A673 (cell line): ENCODE data around the gene TNS1. TPM values are rescaled to one million over a fixed set of nuclear protein-coding genes. Genes with fewer than 3 reads are reported as not detected.

Source experiments
- BruUV-seq: library from RNA; stranded (reverse); fragments of 400-500 nt; replicated peaks from 2 replicates; lab custom pipeline; 2021; lab: Mats Ljungman, UMichigan
- CTCF ChIA-PET: fragments of 300-600 bp; sonication (Branson Sonifier 250); formaldehyde crosslinking; loops from one replicate; lab custom pipeline; 2022; ENCODE audit warnings: antibody characterized with exemption; lab: Charles Lee
- POLR2A ChIA-PET: fragments of 300-600 bp; sonication (Branson Sonifier 250); formaldehyde crosslinking; loops from one replicate; lab custom pipeline; 2022; ENCODE audit warnings: antibody characterized with exemption; ENCODE audit not compliant: low non-redundant PET; lab: Charles Lee
- DNase-seq: peaks from one replicate; pipeline ENCODE4 v3.0.0-alpha.2; 2015; ENCODE audit warnings: low spot score
- H3K27ac ChIP-seq: fragments of 200-600 bp; sonication (generic); 2 replicates; pipeline ENCODE4 v1.5.1; 2016; ENCODE audit warnings: mixed run types, low read depth, mild to moderate bottlenecking, mixed read lengths, antibody characterized with exemption, low read length; ENCODE audit not compliant: poor library complexity, severe bottlenecking
- H3K27me3 ChIP-seq: fragments of 200-600 bp; sonication (generic); replicated peaks from 2 replicates; pipeline ENCODE4 v1.6.1; 2017; ENCODE audit warnings: mixed run types, low read depth, mild to moderate bottlenecking, mixed read lengths, antibody characterized with exemption, low read length; ENCODE audit not compliant: insufficient read depth, poor library complexity
- H3K36me3 ChIP-seq: fragments of 200-600 bp; sonication (generic); 2 replicates; pipeline ENCODE4 v1.6.1; 2016; ENCODE audit warnings: mixed run types, mild to moderate bottlenecking, mixed read lengths, antibody characterized with exemption, low read length; ENCODE audit not compliant: insufficient read depth, poor library complexity, severe bottlenecking
- H3K4me1 ChIP-seq: fragments of 200-600 bp; sonication (generic); 2 replicates; pipeline ENCODE4 v1.6.1; 2017; ENCODE audit warnings: mixed run types, mild to moderate bottlenecking, mixed read lengths, antibody characterized with exemption, low read length; ENCODE audit not compliant: insufficient read depth, poor library complexity, severe bottlenecking
- H3K4me3 ChIP-seq: fragments of 200-600 bp; sonication (generic); 2 replicates; pipeline ENCODE4 v1.5.1; 2016; ENCODE audit warnings: low read depth, mixed run types, mild to moderate bottlenecking, mixed read lengths, low read length; ENCODE audit not compliant: poor library complexity, severe bottlenecking
- H3K9me3 ChIP-seq: fragments of 200-600 bp; sonication (generic); 2 replicates; pipeline ENCODE4 v1.6.1; 2016; ENCODE audit warnings: mixed run types, low read depth, mild to moderate bottlenecking, mixed read lengths, antibody characterized with exemption, low read length; ENCODE audit not compliant: poor library complexity, severe bottlenecking
- EZH2 ChIP-seq: fragments of 200-600 bp; sonication (generic); IDR thresholded peaks from 2 replicates; pipeline ENCODE4 v1.6.1; 2017; ENCODE audit warnings: borderline replicate concordance, low read depth, mild to moderate bottlenecking, mixed read lengths, antibody characterized with exemption, low read length; ENCODE audit not compliant: poor library complexity, severe bottlenecking
- intact Hi-C: fragments of 100-400 bp; cut with micrococcal nuclease; formaldehyde crosslinking; loops from one replicate; pipeline ENCODE4 v1.10.0; 2022; ENCODE audit not compliant: unreplicated experiment
- total RNA-seq: library from RNA; stranded (reverse); gene quantifications from 2 replicates; pipeline ENCODE4 v1.2.3, GENCODE V29; 2021
- TF ChIP-seq, protein P1 (sequence below): fragments of 300-800, 200-600 bp; sonication (generic); conservative IDR thresholded peaks from 2 replicates; pipeline ENCODE4 v1.5.1; 2017; ENCODE audit warnings: low read depth, mild to moderate bottlenecking, antibody characterized with exemption, low read length, moderate library complexity, mixed read lengths

The TNS1 gene
- total RNA-seq, 1 experiment from 2014 or later = 99.6 TPM

- POLR2A ChIA-PET = no interaction called here
These were observed 36.2 kb downstream of the TNS1 start for GRCh38 chr2:217966423-217967070.

GRCh38 chr2:217964275-217965161 lies 38.3 kb downstream of the TNS1 start:
- Histone ChIP-seq H3K27ac (no peak overlapping the region), H3K9me3 (no peaks in the 10 kb centered on the region), H3K27me3 (no peaks in the 10 kb centered on the region), H3K36me3 (no peaks in the 10 kb centered on the region), H3K4me3 (no peak overlapping the region), H3K4me1 (peaks cover 6% of the 10 kb centered on the region)
- TF ChIP-seq, protein P1, sequence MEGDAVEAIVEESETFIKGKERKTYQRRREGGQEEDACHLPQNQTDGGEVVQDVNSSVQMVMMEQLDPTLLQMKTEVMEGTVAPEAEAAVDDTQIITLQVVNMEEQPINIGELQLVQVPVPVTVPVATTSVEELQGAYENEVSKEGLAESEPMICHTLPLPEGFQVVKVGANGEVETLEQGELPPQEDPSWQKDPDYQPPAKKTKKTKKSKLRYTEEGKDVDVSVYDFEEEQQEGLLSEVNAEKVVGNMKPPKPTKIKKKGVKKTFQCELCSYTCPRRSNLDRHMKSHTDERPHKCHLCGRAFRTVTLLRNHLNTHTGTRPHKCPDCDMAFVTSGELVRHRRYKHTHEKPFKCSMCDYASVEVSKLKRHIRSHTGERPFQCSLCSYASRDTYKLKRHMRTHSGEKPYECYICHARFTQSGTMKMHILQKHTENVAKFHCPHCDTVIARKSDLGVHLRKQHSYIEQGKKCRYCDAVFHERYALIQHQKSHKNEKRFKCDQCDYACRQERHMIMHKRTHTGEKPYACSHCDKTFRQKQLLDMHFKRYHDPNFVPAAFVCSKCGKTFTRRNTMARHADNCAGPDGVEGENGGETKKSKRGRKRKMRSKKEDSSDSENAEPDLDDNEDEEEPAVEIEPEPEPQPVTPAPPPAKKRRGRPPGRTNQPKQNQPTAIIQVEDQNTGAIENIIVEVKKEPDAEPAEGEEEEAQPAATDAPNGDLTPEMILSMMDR = no peak
- no peak for TF ChIP-seq EZH2
- DNase-seq = no peak
- CTCF ChIA-PET = no interaction called here
- BruUV-seq = no TSS peak
- POLR2A ChIA-PET = interaction anchor here (0.6 kb wide), 1 partner anchor 754 kb away, joined by 4 read pairs; no protein-coding TSS in a partner anchor
- intact Hi-C loops = no loop called here

More at GRCh38 chr2:217966423-217967070, 36.2 kb downstream of the TNS1 start:
- Histone ChIP-seq H3K27me3 (no peaks in the 10 kb centered on the region), H3K27ac (no peak overlapping the region), H3K4me3 (no peak overlapping the region), H3K4me1 (peaks cover 6% of the 10 kb centered on the region), H3K36me3 (peaks cover 15% of the 10 kb centered on the region), H3K9me3 (peaks cover 3% of the 10 kb centered on the region)
- intact Hi-C loops = no loop called here
- BruUV-seq = no TSS peak
- TF ChIP-seq, protein P1 = no peak
- no peak for TF ChIP-seq EZH2
- CTCF ChIA-PET = no interaction called here
- DNase-seq = no peak

GRCh38 chr2:217960351-217960750 lies 42.4 kb downstream of the TNS1 start:
- Histone ChIP-seq H3K27me3 (no peaks in the 10 kb centered on the region), H3K4me1 (peaks cover 6% of the 10 kb centered on the region), H3K27ac (no peak overlapping the region), H3K4me3 (no peak overlapping the region), H3K36me3 (no peaks in the 10 kb centered on the region), H3K9me3 (no peaks in the 10 kb centered on the region)
- TF ChIP-seq, protein P1 = no peak
- no peak for TF ChIP-seq EZH2
- BruUV-seq = no TSS peak
- ChIA-PET CTCF (no interaction called here), POLR2A (no interaction called here)
- intact Hi-C loops = no loop called here
- DNase-seq = no peak
